B cell (primary cell): Measurements from ENCODE around the gene CPXM1. TPM values are rescaled to one million over a fixed set of nuclear protein-coding genes. Genes with fewer than 3 reads are reported as not detected.

Experiments used
- ATAC-seq: fragments of 200-7000 bp; cut with Tn5 transposase; one replicate; pipeline ENCODE4 v1.10.0; 2021; ENCODE audit warnings: low read depth, mild to moderate bottlenecking, moderate number of reproducible peaks, moderate library complexity
- CTCF ChIA-PET: fragments of 350-600 bp; sonication (Branson Sonifier 250); formaldehyde crosslinking; loops from one replicate; lab custom pipeline; 2021; ENCODE audit warnings: antibody characterized with exemption, inconsistent platforms; lab: Charles Lee
- POLR2A ChIA-PET: fragments of 350-600 bp; sonication (Branson Sonifier 250); formaldehyde crosslinking; loops from one replicate; lab custom pipeline; 2021; ENCODE audit warnings: antibody characterized with exemption; lab: Charles Lee
- DNase-seq: peaks from one replicate; pipeline ENCODE4 v3.0.0; 2013
- H2AFZ ChIP-seq: 2 replicates; pipeline ENCODE4 v1.6.1; 2012; ENCODE audit warnings: mild to moderate bottlenecking, low read depth, low read length; ENCODE audit not compliant: insufficient read depth, poor library complexity, severe bottlenecking
- H3K27ac ChIP-seq, 2 donors: 1 replicate in 1 of 2; 2 replicates in 1 of 2; pipeline ENCODE4 v1.5.1; 2012 to 2013; ENCODE audit warnings: low read length in 2 of 2, mild to moderate bottlenecking in 2 of 2, moderate library complexity in 1 of 2
- H3K27me3 ChIP-seq, 4 experiments: fragments of 200-600 bp in 1 of 4; sonication (generic) in 1 of 4; replicated peaks in 1 of 4; 1 replicate in 2 of 4; 2 replicates in 2 of 4; pipeline versions ENCODE4 v1.6.1 to v1.7.0; 2013 to 2016; ENCODE audit warnings: low read length in 3 of 4, mild to moderate bottlenecking in 2 of 4, mixed read lengths in 1 of 4, moderate library complexity in 1 of 4; ENCODE audit not compliant: insufficient read depth in 4 of 4, control insufficient read depth in 3 of 4; ENCODE audit errors: control extremely low read depth in 1 of 4
- H3K36me3 ChIP-seq, 2 experiments: replicated peaks in 1 of 2; 1 replicate in 1 of 2; 2 replicates in 1 of 2; pipeline versions ENCODE4 v1.6.1 to v1.7.1; 2013; ENCODE audit warnings: low read length in 1 of 2; ENCODE audit not compliant: insufficient read depth in 2 of 2, control insufficient read depth in 1 of 2; ENCODE audit errors: control extremely low read depth in 1 of 2, extremely low read depth in 1 of 2
- H3K4me1 ChIP-seq, 2 donors: fragments of 200-600 bp in 1 of 2; sonication (generic) in 1 of 2; 1 replicate in 1 of 2; 2 replicates in 1 of 2; pipeline versions ENCODE4 v1.5.1 to v1.6.1; 2013 to 2017; ENCODE audit warnings: low read length in 2 of 2; ENCODE audit not compliant: control insufficient read depth in 2 of 2, insufficient read depth in 2 of 2
- H3K4me2 ChIP-seq: replicated peaks from 2 replicates; pipeline ENCODE3; 2012; ENCODE audit warnings: mild to moderate bottlenecking, low read depth, low read length; ENCODE audit not compliant: poor library complexity, severe bottlenecking
- H3K4me3 ChIP-seq, 5 experiments: fragments of 200-600 bp in 1 of 5; sonication (generic) in 1 of 5; 1 replicate in 3 of 5; 2 replicates in 2 of 5; pipeline versions ENCODE4 v1.5.1 to v1.7.0; 2011 to 2016; ENCODE audit warnings: low read length in 4 of 5, mild to moderate bottlenecking in 4 of 5, low read depth in 2 of 5, control low read depth in 1 of 5, moderate library complexity in 1 of 5; ENCODE audit not compliant: insufficient read depth in 1 of 5; ENCODE audit errors: control extremely low read depth in 1 of 5, extremely low read depth in 1 of 5
- H3K79me2 ChIP-seq: fragments of 200-600 bp; sonication (generic); one replicate; pipeline ENCODE4 v1.6.0; 2016; ENCODE audit warnings: low read length; ENCODE audit not compliant: control insufficient read depth, insufficient read depth
- H3K9ac ChIP-seq: fragments of 200-600 bp; sonication (generic); 2 replicates; pipeline ENCODE4 v1.6.1; 2017; ENCODE audit warnings: mild to moderate bottlenecking, low read length, moderate library complexity
- H3K9me3 ChIP-seq, 3 donors: one replicate each; pipeline versions ENCODE4 v1.6.1 to v1.7.1; 2013; ENCODE audit warnings: low read length in 2 of 3; ENCODE audit not compliant: control insufficient read depth in 2 of 3, insufficient read depth in 1 of 3; ENCODE audit errors: control extremely low read depth in 1 of 3
- H4K20me1 ChIP-seq: 2 replicates; pipeline ENCODE4 v1.6.0; 2012; ENCODE audit warnings: mild to moderate bottlenecking, low read length; ENCODE audit not compliant: insufficient read depth, control insufficient read depth, poor library complexity, severe bottlenecking
- H3K27ac Mint-ChIP-seq: one replicate; pipeline ENCODE4 v1.8.0; 2021; ENCODE audit warnings: mixed read lengths
- H3K27me3 Mint-ChIP-seq: one replicate; pipeline ENCODE4 v1.8.0; 2021; ENCODE audit warnings: mixed read lengths
- H3K4me1 Mint-ChIP-seq: one replicate; pipeline ENCODE4 v1.8.0; 2021; ENCODE audit warnings: mixed read lengths
- H3K4me3 Mint-ChIP-seq: one replicate; pipeline ENCODE4 v1.8.0; 2021; ENCODE audit warnings: mixed read lengths
- H3K9me3 Mint-ChIP-seq: one replicate; pipeline ENCODE4 v1.8.0; 2022; ENCODE audit warnings: mixed read lengths; ENCODE audit not compliant: insufficient read depth
- CTCF ChIP-seq: fragments of 200-600 bp; IDR thresholded peaks from one replicate; pipeline ENCODE4 v1.8.0; 2022; ENCODE audit warnings: antibody characterized with exemption, mild to moderate bottlenecking
- EZH2 ChIP-seq: IDR thresholded peaks from 2 replicates; pipeline ENCODE4 v1.6.1; 2012; ENCODE audit warnings: borderline replicate concordance, low read depth, mild to moderate bottlenecking, moderate library complexity, low read length; ENCODE audit not compliant: insufficient read depth, poor library complexity, severe bottlenecking
- WGBS: methylation state at CpG from one replicate; pipeline ENCODE4 v1.1.5; 2013; ENCODE audit warnings: missing lambda C conversion rate; ENCODE audit not compliant: insufficient coverage; 5-methylcytosine and 5-hydroxymethylcytosine counted together
- intact Hi-C: fragments of 100-400 bp; cut with micrococcal nuclease; formaldehyde crosslinking; loops from one replicate; pipeline ENCODE4 v1.10.0; 2022
- polyA plus RNA-seq: library from polyadenylated mRNA; depleted of rRNA; stranded (reverse); fragments of >200 nt; gene quantifications from 2 replicates; pipeline ENCODE4 v1.2.3, GENCODE V29; 2012
- total RNA-seq, 2 donors: library from RNA; stranded (reverse); fragments of 120-200 nt in 1 of 2; gene quantifications; 1 replicate in 1 of 2; 2 replicates in 1 of 2; pipeline versions ENCODE4 v1.2.3 to v1.2.4, GENCODE V29; 2013 to 2022

CPXM1 gene
- total and polyA plus RNA-seq, 2 donors (not counting 1 experiment from before 2014, with no cell fraction given), result 0.21 to 1.9 TPM

- H3K27me3 Mint-ChIP-seq, result peaks cover 45% of the 10 kb centered on the region
- H3K79me2 ChIP-seq, result no peaks in the 10 kb centered on the region
- TF ChIP-seq CTCF (no peak), EZH2 (no peak)
- POLR2A ChIA-PET, result interaction anchor here (0.7 kb wide), 1 partner anchor 458 kb away, joined by 5 read pairs; no protein-coding TSS in a partner anchor
- H3K27ac Mint-ChIP-seq, result no peak overlapping the region
- 2% methylated on average over 30 of the region's 34 CpGs for WGBS
- no peaks in the 10 kb centered on the region for H4K20me1 ChIP-seq
- peak overlapping the region; percentile 98 for H3K4me2 ChIP-seq
- no peaks in the 10 kb centered on the region for H3K9me3 Mint-ChIP-seq
- ATAC-seq (no peak), DNase-seq (peak; percentile 41)
- CTCF ChIA-PET, result no interaction called here
- peak overlapping the region; percentile 78 for H3K4me3 Mint-ChIP-seq
- H3K9me3 ChIP-seq, result peaks cover 0 to 27% (median 0%) of the 10 kb centered on the region in 3 donors
- peaks cover 29% of the 10 kb centered on the region for H3K4me1 Mint-ChIP-seq
- H3K4me1 ChIP-seq, result peaks cover 29 to 32% of the 10 kb centered on the region in 2 donors
- peaks cover 0 to 65% (median 32%) of the 10 kb centered on the region in 4 experiments for H3K27me3 ChIP-seq
- peak overlapping the region; percentile 70 for H2AFZ ChIP-seq
- H3K27ac ChIP-seq, result no peak overlapping the region
- H3K9ac ChIP-seq, result peak overlapping the region; percentile 71
- no peaks in the 10 kb centered on the region for H3K36me3 ChIP-seq
- intact Hi-C loops, result loop anchor here (5.0 kb wide), 1 partner anchor 543 kb away; no protein-coding TSS in a partner anchor
- peak overlapping the region in 3 of 5 experiments; percentile 5 to 66 (median 36) for H3K4me3 ChIP-seq
Measured at GRCh38 chr20:2750491-2751251, 49.8 kb downstream of the CPXM1 start.

DNA sequence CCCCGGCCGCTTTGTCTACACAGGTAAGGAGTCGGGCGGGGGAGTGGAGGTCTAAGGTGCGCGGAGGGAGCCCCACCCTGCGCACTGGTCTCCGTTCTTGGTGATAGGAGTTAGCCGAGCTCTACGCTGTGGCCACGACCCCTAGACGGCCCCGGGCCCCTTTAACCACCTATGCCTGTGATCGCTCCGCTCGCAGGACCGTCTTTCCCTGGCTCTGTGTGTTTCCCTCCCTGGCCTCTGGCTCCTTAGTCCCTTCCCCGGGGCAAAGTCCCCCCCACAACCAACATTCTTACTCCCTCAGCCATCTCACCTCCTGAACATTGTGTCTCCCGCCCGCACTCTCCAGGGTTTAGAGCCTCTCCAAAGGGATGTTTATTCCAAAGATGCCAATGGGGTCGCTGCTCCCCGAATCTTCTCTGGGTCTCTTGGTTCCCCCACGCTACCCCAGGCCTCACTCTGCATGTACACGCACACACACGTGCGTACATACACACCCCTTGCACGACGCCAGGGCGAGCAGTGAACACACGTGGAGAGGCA lies 50.4 kb downstream of the CPXM1 start:
- Histone ChIP-seq H3K79me2 (no peaks in the 10 kb centered on the region), H3K9me3 (peaks cover 0 to 27% (median 0%) of the 10 kb centered on the region in 3 donors), H4K20me1 (no peaks in the 10 kb centered on the region), H3K27ac (no peak overlapping the region), H3K36me3 (no peaks in the 10 kb centered on the region), H3K4me1 (peaks cover 29 to 32% of the 10 kb centered on the region in 2 donors), H2AFZ (peak overlapping the region; percentile 70), H3K27me3 (peaks cover 0 to 65% (median 31%) of the 10 kb centered on the region in 4 experiments), H3K4me2 (peak overlapping the region; percentile 98), H3K4me3 (no peak overlapping the region), H3K9ac (no peak overlapping the region)
- Mint-ChIP-seq H3K27me3 (peaks cover 42% of the 10 kb centered on the region), H3K4me1 (peaks cover 29% of the 10 kb centered on the region), H3K27ac (no peak overlapping the region), H3K9me3 (no peaks in the 10 kb centered on the region), H3K4me3 (no peak overlapping the region)
- no peak for ATAC-seq
- no peak for TF ChIP-seq CTCF
- TF ChIP-seq EZH2, result no peak
- ChIA-PET POLR2A (no interaction called here), CTCF (no interaction called here)
- WGBS, result 43% methylated on average over 30 of the region's 30 CpGs
- intact Hi-C loops, result loop anchor here (5.0 kb wide), 1 partner anchor 543 kb away; no protein-coding TSS in a partner anchor
- DNase-seq, result peak; percentile 20
